Calu3 (cell line): ENCODE results near the gene KRTDAP. TPM values are rescaled to one million over a fixed set of nuclear protein-coding genes. Genes with fewer than 3 reads are reported as not detected.

Experiments
- BruUV-seq: library from RNA; stranded (reverse); fragments of 400-500 nt; replicated peaks from 2 replicates; lab custom pipeline; 2021; lab: Mats Ljungman, UMichigan
- CTCF ChIA-PET: fragments of 300-600 bp; sonication (Branson Sonifier 250); formaldehyde crosslinking; loops from one replicate; lab custom pipeline; 2022; ENCODE audit warnings: antibody characterized with exemption; lab: Charles Lee
- DNase-seq: peaks from one replicate; pipeline ENCODE4 v3.0.0; 2022
- H3K27ac Mint-ChIP-seq: one replicate; pipeline ENCODE4 v1.8.0; 2022; ENCODE audit warnings: mixed read lengths; ENCODE audit not compliant: unreplicated experiment
- H3K27me3 Mint-ChIP-seq: one replicate; pipeline ENCODE4 v1.8.0; 2022; ENCODE audit warnings: mixed read lengths; ENCODE audit not compliant: unreplicated experiment
- H3K36me3 Mint-ChIP-seq: one replicate; pipeline ENCODE4 v1.8.0; 2022; ENCODE audit warnings: mild to moderate bottlenecking, moderate library complexity, mixed read lengths; ENCODE audit not compliant: insufficient read depth, unreplicated experiment
- H3K4me1 Mint-ChIP-seq: one replicate; pipeline ENCODE4 v1.8.0; 2022; ENCODE audit warnings: mild to moderate bottlenecking, low read depth, mixed read lengths; ENCODE audit not compliant: unreplicated experiment
- H3K4me3 Mint-ChIP-seq: one replicate; pipeline ENCODE4 v1.8.0; 2022; ENCODE audit warnings: mild to moderate bottlenecking, low read depth, moderate library complexity, mixed read lengths; ENCODE audit not compliant: unreplicated experiment
- H3K9me3 Mint-ChIP-seq: one replicate; pipeline ENCODE4 v1.8.0; 2022; ENCODE audit warnings: low read depth, mixed read lengths; ENCODE audit not compliant: unreplicated experiment
- CTCF ChIP-seq: fragments of 200-600 bp; IDR thresholded peaks from one replicate; pipeline ENCODE4 v1.8.0; 2022; ENCODE audit warnings: antibody characterized with exemption; ENCODE audit not compliant: unreplicated experiment
- intact Hi-C: fragments of 100-400 bp; cut with micrococcal nuclease; formaldehyde crosslinking; loops from one replicate; pipeline ENCODE4 v1.10.0; 2022; ENCODE audit not compliant: unreplicated experiment
- total RNA-seq: library from RNA; stranded (reverse); gene quantifications from 2 replicates; pipeline ENCODE4 v1.2.3, GENCODE V29; 2022

Gene KRTDAP
- total RNA-seq, 1 experiment from 2014 or later: not detected

- CTCF ChIA-PET: no interaction called here
- TF ChIP-seq CTCF: no peak
- Mint-ChIP-seq H3K4me1 (no peaks in the 10 kb centered on the region), H3K9me3 (no peaks in the 10 kb centered on the region), H3K4me3 (no peak overlapping the region), H3K27ac (no peak overlapping the region), H3K27me3 (peaks cover 63% of the 10 kb centered on the region), H3K36me3 (peaks cover 6% of the 10 kb centered on the region)
- intact Hi-C loops: no loop called here
- peak; percentile 50 for DNase-seq
- no TSS peak for BruUV-seq
These were observed 43.6 kb upstream of the KRTDAP start for GRCh38 chr19:35533822-35534392.

GRCh38 chr19:35533201-35533821 lies 43.0 kb upstream of the KRTDAP start, which contains the start of gene GAPDHS:
GAPDHS (plus strand) TSS chr19:35533456; CDS start chr19:35533528, 72 bp downstream.
- no peaks in the 10 kb centered on the region for H3K4me1 Mint-ChIP-seq
- peaks cover 6% of the 10 kb centered on the region for H3K36me3 Mint-ChIP-seq
- CTCF ChIA-PET: no interaction called here
- H3K9me3 Mint-ChIP-seq: no peaks in the 10 kb centered on the region
- no peak within 1 kb of the TSS for H3K27ac Mint-ChIP-seq
- BruUV-seq: no TSS peak
- no peak within 1 kb of the TSS for H3K4me3 Mint-ChIP-seq
- intact Hi-C loops: no loop called here
- TF ChIP-seq CTCF: no peak
- H3K27me3 Mint-ChIP-seq: peaks cover 69% of the 10 kb centered on the region
- no peak for DNase-seq

GRCh38 chr19:35531291-35531690 lies 41.0 kb upstream of the KRTDAP start:
- no peak overlapping the region for H3K4me3 Mint-ChIP-seq
- TF ChIP-seq CTCF: no peak
- no peaks in the 10 kb centered on the region for H3K4me1 Mint-ChIP-seq
- CTCF ChIA-PET: interaction anchor here (0.6 to 3.3 kb wide), 2 partner anchors 21 to 90 kb away, joined by 3 to 14 read pairs; no protein-coding TSS in a partner anchor
- peaks cover 6% of the 10 kb centered on the region for H3K36me3 Mint-ChIP-seq
- BruUV-seq: no TSS peak
- intact Hi-C loops: no loop called here
- H3K27me3 Mint-ChIP-seq: peaks cover 89% of the 10 kb centered on the region
- H3K9me3 Mint-ChIP-seq: no peaks in the 10 kb centered on the region
- DNase-seq: no peak
- no peak overlapping the region for H3K27ac Mint-ChIP-seq

- CTCF ChIA-PET: interaction anchor here (1.3 to 3.3 kb wide), 2 partner anchors 12 to 19 kb away, joined by 3 to 14 read pairs; no protein-coding TSS in a partner anchor
- Mint-ChIP-seq H3K4me3 (no peak overlapping the region), H3K27me3 (peaks cover 91% of the 10 kb centered on the region), H3K36me3 (peaks cover 6% of the 10 kb centered on the region), H3K4me1 (no peaks in the 10 kb centered on the region), H3K9me3 (no peaks in the 10 kb centered on the region), H3K27ac (no peak overlapping the region)
- intact Hi-C loops: no loop called here
- TF ChIP-seq CTCF: no peak
- DNase-seq: no peak
- BruUV-seq: no TSS peak
These were observed 39.3 kb upstream of the KRTDAP start for GRCh38 chr19:35529241-35530218.
